Memory B cell (primary cell): ENCODE data around the gene PCCB.
"Not testable (repeated sequence)": the region's sequence is repeated elsewhere in the genome, so short reads cannot be mapped to it uniquely, and the experiment has no call there.

ENCODE experiments used
- ATAC-seq: fragments of 150-1000 bp; cut with Tn5 transposase; 2 replicates; pipeline ENCODE4 v1.10.0; 2021; ENCODE audit warnings: low read depth, mild to moderate bottlenecking, moderate library complexity
- DNase-seq, 2 donors: peaks; one replicate each; pipeline ENCODE4 v3.0.0; 2022; ENCODE audit warnings: low spot score in 2 of 2
- H3K27ac Mint-ChIP-seq: one replicate; pipeline ENCODE4 v1.8.0; 2022; ENCODE audit warnings: mild to moderate bottlenecking, moderate library complexity, mixed read lengths
- H3K27me3 Mint-ChIP-seq: one replicate; pipeline ENCODE4 v1.8.0; 2022; ENCODE audit warnings: mixed read lengths
- H3K36me3 Mint-ChIP-seq: one replicate; pipeline ENCODE4 v1.8.0; 2022; ENCODE audit warnings: mild to moderate bottlenecking, mixed read lengths
- H3K4me1 Mint-ChIP-seq: one replicate; pipeline ENCODE4 v1.8.0; 2022; ENCODE audit warnings: mixed read lengths
- H3K4me3 Mint-ChIP-seq: one replicate; pipeline ENCODE4 v1.8.0; 2022; ENCODE audit warnings: mild to moderate bottlenecking, moderate library complexity, mixed read lengths
- H3K9me3 Mint-ChIP-seq: one replicate; pipeline ENCODE4 v1.8.0; 2022; ENCODE audit warnings: mixed read lengths

The PCCB gene

GRCh38 chr3:136250059-136250902 is at the start of gene PCCB:
TSS of gene PCCB (plus strand) at chr3:136250340. CDS start at chr3:136250376, 36 bp downstream.
- Mint-ChIP-seq H3K4me1 (peaks cover 18% of the 10 kb centered on the region), H3K36me3 (no peaks in the 10 kb centered on the region), H3K9me3 (no peaks in the 10 kb centered on the region), H3K4me3 (peak within 1 kb of the TSS; percentile 92), H3K27me3 (no peaks in the 10 kb centered on the region), H3K27ac (peak within 1 kb of the TSS; percentile 92)
- ATAC-seq, result peak; percentile 93
- peak; percentile 93 for DNase-seq

- Mint-ChIP-seq H3K9me3 (no peaks in the 10 kb centered on the region), H3K27me3 (peaks cover 9% of the 10 kb centered on the region), H3K36me3 (peaks cover 4% of the 10 kb centered on the region), H3K4me1 (no peaks in the 10 kb centered on the region), H3K27ac (no peak overlapping the region), H3K4me3 (no peak overlapping the region)
- no peak for DNase-seq
- ATAC-seq, result no peak
These were observed 42.5 kb upstream of the PCCB start for GRCh38 chr3:136207489-136208115.

- Mint-ChIP-seq H3K36me3 (peaks cover 4% of the 10 kb centered on the region), H3K9me3 (no peaks in the 10 kb centered on the region), H3K4me1 (no peaks in the 10 kb centered on the region), H3K27me3 (peaks cover 13% of the 10 kb centered on the region), H3K27ac (no peak overlapping the region), H3K4me3 (no peak overlapping the region)
- ATAC-seq (no peak), DNase-seq (no peak)
These were observed 40.2 kb upstream of the PCCB start for GRCh38 chr3:136209921-136210320.

- Mint-ChIP-seq H3K9me3 (no peaks in the 10 kb centered on the region), H3K4me3 (no peak overlapping the region), H3K36me3 (peaks cover 4% of the 10 kb centered on the region)
These were observed 38.6 kb upstream of the PCCB start for GRCh38 chr3:136211547-136211946.

GRCh38 chr3:136222746-136223145 is 27.4 kb upstream of the PCCB start:
- not testable (repeated sequence) for H3K4me1 Mint-ChIP-seq, ATAC-seq, H3K9me3 Mint-ChIP-seq, H3K27ac Mint-ChIP-seq, DNase-seq, H3K36me3 Mint-ChIP-seq, H3K4me3 Mint-ChIP-seq
- peaks cover 13% of the 10 kb centered on the region for H3K27me3 Mint-ChIP-seq

More at GRCh38 chr3:136211547-136211946, 38.6 kb upstream of the PCCB start:
- DNase-seq (no peak), ATAC-seq (no peak)
- Mint-ChIP-seq H3K4me1 (no peaks in the 10 kb centered on the region), H3K27me3 (peaks cover 11% of the 10 kb centered on the region), H3K27ac (no peak overlapping the region)

GRCh38 chr3:136232413-136232812 is 17.7 kb upstream of the PCCB start:
- Mint-ChIP-seq H3K27ac (no peak overlapping the region), H3K36me3 (no peaks in the 10 kb centered on the region), H3K27me3 (peaks cover 4% of the 10 kb centered on the region), H3K4me1 (peaks cover 2% of the 10 kb centered on the region), H3K9me3 (no peaks in the 10 kb centered on the region), H3K4me3 (no peak overlapping the region)
- DNase-seq (no peak), ATAC-seq (no peak)

- H3K9me3 Mint-ChIP-seq, result no peaks in the 10 kb centered on the region
- no peak for ATAC-seq
- no peak for DNase-seq
- no peak overlapping the region for H3K4me3 Mint-ChIP-seq
- H3K27me3 Mint-ChIP-seq, result peaks cover 5% of the 10 kb centered on the region
- H3K4me1 Mint-ChIP-seq, result peaks cover 2% of the 10 kb centered on the region
- H3K36me3 Mint-ChIP-seq, result no peaks in the 10 kb centered on the region
- H3K27ac Mint-ChIP-seq, result no peak overlapping the region
These were observed 14.6 kb upstream of the PCCB start for GRCh38 chr3:136235545-136235944.

GRCh38 chr3:136236109-136236508 is 14.0 kb upstream of the PCCB start:
- Mint-ChIP-seq H3K4me1 (peaks cover 2% of the 10 kb centered on the region), H3K27ac (no peak overlapping the region), H3K36me3 (no peaks in the 10 kb centered on the region), H3K9me3 (no peaks in the 10 kb centered on the region), H3K4me3 (no peak overlapping the region), H3K27me3 (peaks cover 5% of the 10 kb centered on the region)
- no peak for DNase-seq
- ATAC-seq, result no peak

- peaks cover 9% of the 10 kb centered on the region for H3K27me3 Mint-ChIP-seq
- no peak overlapping the region for H3K27ac Mint-ChIP-seq
- DNase-seq (no peak), ATAC-seq (no peak)
- no peaks in the 10 kb centered on the region for H3K9me3 Mint-ChIP-seq
- H3K4me1 Mint-ChIP-seq, result no peaks in the 10 kb centered on the region
- no peak overlapping the region for H3K4me3 Mint-ChIP-seq
- H3K36me3 Mint-ChIP-seq, result no peaks in the 10 kb centered on the region
These were observed 13.0 kb upstream of the PCCB start for GRCh38 chr3:136237103-136237502.

GRCh38 chr3:136237961-136238649 is 12.0 kb upstream of the PCCB start:
- H3K4me3 Mint-ChIP-seq, result no peak overlapping the region
- no peak for ATAC-seq
- no peaks in the 10 kb centered on the region for H3K9me3 Mint-ChIP-seq
- H3K4me1 Mint-ChIP-seq, result no peaks in the 10 kb centered on the region
- H3K36me3 Mint-ChIP-seq, result no peaks in the 10 kb centered on the region
- DNase-seq, result no peak
- no peak overlapping the region for H3K27ac Mint-ChIP-seq
- H3K27me3 Mint-ChIP-seq, result peaks cover 9% of the 10 kb centered on the region

GRCh38 chr3:136239094-136239493 is 11.0 kb upstream of the PCCB start:
- Mint-ChIP-seq H3K4me1 (no peaks in the 10 kb centered on the region), H3K27ac (no peak overlapping the region), H3K4me3 (no peak overlapping the region), H3K27me3 (peaks cover 9% of the 10 kb centered on the region), H3K9me3 (no peaks in the 10 kb centered on the region), H3K36me3 (no peaks in the 10 kb centered on the region)
- DNase-seq (no peak), ATAC-seq (no peak)

- Mint-ChIP-seq H3K36me3 (no peaks in the 10 kb centered on the region), H3K9me3 (no peaks in the 10 kb centered on the region), H3K27me3 (peaks cover 4% of the 10 kb centered on the region), H3K4me3 (no peak overlapping the region), H3K27ac (no peak overlapping the region), H3K4me1 (peaks cover 6% of the 10 kb centered on the region)
- ATAC-seq, result no peak
- DNase-seq, result no peak
These were observed 4.4 kb upstream of the PCCB start for GRCh38 chr3:136245691-136246090.

- no peak overlapping the region for H3K4me3 Mint-ChIP-seq
- H3K27me3 Mint-ChIP-seq, result no peaks in the 10 kb centered on the region
- H3K9me3 Mint-ChIP-seq, result no peaks in the 10 kb centered on the region
- H3K36me3 Mint-ChIP-seq, result no peaks in the 10 kb centered on the region
- DNase-seq (no peak), ATAC-seq (no peak)
- H3K27ac Mint-ChIP-seq, result no peak overlapping the region
- H3K4me1 Mint-ChIP-seq, result peaks cover 18% of the 10 kb centered on the region
These were observed 2.7 kb upstream of the PCCB start for GRCh38 chr3:136247436-136247835.

- H3K9me3 Mint-ChIP-seq, result no peaks in the 10 kb centered on the region
- no peak overlapping the region for H3K4me3 Mint-ChIP-seq
- no peak for DNase-seq
- H3K36me3 Mint-ChIP-seq, result no peaks in the 10 kb centered on the region
- no peak for ATAC-seq
- no peak overlapping the region for H3K27ac Mint-ChIP-seq
- peaks cover 18% of the 10 kb centered on the region for H3K4me1 Mint-ChIP-seq
- H3K27me3 Mint-ChIP-seq, result no peaks in the 10 kb centered on the region
These were observed 2.1 kb upstream of the PCCB start for GRCh38 chr3:136247855-136248590.
